ENCODE data around the gene NPAS3.

NPAS3 gene

GRCh38 chr14:33271216-33271615 is 332.5 kb downstream of the NPAS3 start:
- no peak for DNase-seq

- no peak for DNase-seq
Measured at GRCh38 chr14:33271891-33272290, 333.2 kb downstream of the NPAS3 start.

GRCh38 chr14:33273978-33274377 is 335.3 kb downstream of the NPAS3 start:
- peak in 1 of 3 experiments; percentile 26 for DNase-seq

GRCh38 chr14:33275879-33276278 is 337.2 kb downstream of the NPAS3 start:
- no peak for DNase-seq

GRCh38 chr14:33279865-33280264 is 341.2 kb downstream of the NPAS3 start:
- no peak for DNase-seq

DNA sequence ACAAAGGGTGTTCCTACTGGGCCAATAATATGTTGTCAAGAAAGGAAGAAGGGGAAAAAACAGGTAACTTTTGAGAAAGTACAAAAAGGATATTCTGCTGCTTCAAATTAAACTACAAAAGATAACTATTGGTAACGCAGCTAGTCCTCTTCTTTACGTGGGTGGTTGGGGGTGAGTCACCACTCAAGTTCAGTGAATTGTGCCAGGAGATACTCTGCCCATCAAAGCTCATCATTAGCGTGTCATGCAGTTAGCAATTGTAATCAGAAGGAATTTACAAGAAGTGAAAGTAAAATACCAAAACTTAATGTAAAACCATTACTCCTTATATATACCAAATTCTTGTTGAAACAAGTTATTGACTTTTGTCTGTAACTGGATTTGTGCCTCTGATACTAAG is 342.0 kb downstream of the NPAS3 start:
- DNase-seq, result no peak

DNA sequence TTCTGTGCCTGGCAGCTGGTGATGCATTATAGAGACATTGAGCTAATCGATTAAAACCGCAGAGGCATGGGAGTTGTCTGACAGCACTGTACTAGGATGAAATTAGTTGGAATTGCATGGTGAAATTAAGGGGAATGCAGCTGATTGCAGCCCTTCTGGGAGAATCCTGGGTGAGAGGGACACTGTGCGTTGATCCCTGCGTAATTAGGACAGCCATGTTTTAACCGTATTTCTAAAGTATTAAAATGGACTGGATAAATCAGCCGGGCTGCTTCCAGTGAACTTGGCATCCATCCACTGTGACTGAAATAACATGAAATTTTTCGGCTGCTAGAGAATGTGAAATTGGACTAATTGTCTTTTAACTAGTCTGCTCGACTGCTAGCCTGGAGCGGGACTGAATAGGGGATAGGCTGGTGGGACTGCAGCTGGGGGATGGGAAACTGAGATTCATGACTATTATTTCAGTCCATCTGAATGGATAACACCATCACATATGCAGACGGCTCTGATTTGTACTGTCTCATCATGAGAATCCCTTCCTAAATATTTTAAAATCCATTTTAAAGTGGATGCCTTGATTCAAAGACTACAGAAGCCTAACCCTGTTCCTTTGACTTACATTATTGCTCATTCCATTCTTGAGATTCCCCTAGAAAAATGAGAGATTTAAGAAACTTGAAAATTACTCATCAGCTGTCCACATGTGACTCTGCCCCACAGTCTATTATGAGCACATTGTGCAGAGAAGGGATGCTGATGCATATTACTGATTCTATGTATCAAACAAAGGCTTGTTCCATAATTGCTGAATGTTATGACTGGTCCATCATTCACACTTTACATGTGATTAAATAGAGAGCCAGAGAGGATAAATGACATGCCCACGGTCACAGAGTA is 343.9 kb downstream of the NPAS3 start:
- no peak for DNase-seq

GRCh38 chr14:33285902-33286700 is 347.4 kb downstream of the NPAS3 start:
- no peak for DNase-seq

DNA sequence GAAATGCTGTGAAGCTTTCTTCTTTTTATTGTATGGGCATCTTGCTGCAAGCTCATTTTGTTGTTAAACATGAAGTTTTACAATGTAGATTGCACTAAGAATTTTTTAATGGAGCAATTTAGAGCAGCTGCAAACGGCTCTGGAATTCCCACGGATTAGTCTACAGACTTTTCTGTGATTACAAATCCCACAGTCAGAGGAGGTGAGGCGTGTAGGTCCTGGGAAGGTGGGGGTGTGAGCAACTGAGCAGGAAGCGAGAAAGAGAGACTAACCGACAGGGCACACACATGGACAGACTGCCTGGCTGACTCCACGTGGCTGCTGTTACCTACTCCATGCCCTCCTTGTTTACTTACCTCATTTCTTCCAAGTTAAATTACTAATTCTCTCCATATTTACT is 348.5 kb downstream of the NPAS3 start:
- DNase-seq, result no peak

GRCh38 chr14:33290641-33291040 is 352.0 kb downstream of the NPAS3 start:
- DNase-seq, result no peak

- DNase-seq, result no peak
Measured at GRCh38 chr14:33291529-33292104, 352.9 kb downstream of the NPAS3 start.

DNA sequence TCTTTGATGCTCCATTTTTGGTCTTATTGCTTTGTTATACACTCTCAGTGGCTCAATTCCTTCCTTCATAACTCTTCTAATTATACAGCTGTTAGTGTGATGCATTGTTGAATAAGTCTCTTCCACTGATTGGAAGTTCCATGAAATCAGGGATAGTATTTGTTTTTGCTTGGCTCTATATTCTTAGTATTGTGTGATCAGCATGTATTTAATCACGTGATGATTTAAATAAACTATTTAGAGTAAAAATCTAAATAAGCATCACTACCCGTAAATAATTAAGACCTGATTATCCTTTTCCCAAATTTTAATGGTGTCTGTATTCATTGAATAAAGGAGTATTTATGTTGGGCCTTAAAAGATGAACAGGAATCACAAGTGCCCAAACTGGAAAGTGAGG is 355.7 kb downstream of the NPAS3 start:
- DNase-seq, result no peak

DNA sequence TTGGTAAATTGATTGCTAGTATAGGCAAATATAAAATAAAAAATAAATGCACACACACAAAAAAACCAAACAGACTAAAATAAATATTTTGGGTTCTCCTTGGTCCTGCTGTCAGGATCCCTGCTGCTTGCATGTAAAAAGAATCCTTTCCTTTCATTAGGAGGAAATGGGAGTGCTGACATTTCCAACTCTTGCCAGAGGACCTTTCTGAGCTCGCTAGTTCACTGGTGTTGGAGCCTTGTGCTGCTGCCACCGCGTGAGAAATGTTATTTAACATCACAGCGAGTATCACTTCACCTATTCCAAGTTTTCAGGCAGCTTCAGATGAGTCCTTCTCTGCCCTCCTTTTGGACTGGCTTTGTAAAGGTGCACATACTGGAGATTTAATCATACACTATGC is 358.9 kb downstream of the NPAS3 start:
- DNase-seq, result no peak

GRCh38 chr14:33307691-33308251 is 369.1 kb downstream of the NPAS3 start:
- DNase-seq, result peak in 2 of 3 experiments; percentile 44 to 84

DNA sequence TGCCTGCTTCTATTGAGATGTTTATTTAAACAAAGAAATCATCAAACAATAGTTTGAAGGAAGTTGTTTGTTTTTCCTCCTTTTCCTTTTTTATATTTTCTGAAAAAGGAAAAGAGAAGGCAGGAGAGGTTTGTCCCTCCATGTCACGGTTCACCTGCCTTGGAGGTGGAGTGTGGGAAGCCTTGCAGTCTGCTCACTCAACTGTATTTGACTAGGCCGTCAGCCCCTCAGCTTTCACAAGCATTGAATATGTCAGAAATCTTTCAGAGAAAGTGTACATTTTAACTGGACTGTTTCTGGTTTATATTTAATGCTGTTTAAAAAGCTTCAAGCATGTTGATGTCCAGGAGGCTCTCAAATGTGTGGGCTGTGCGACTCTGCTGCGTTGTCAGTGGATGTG is 370.4 kb downstream of the NPAS3 start:
- DNase-seq, result no peak

GRCh38 chr14:33315217-33315616 is 376.5 kb downstream of the NPAS3 start:
- DNase-seq, result no peak

GRCh38 chr14:33315721-33316120 is 377.0 kb downstream of the NPAS3 start:
- DNase-seq, result no peak

DNA sequence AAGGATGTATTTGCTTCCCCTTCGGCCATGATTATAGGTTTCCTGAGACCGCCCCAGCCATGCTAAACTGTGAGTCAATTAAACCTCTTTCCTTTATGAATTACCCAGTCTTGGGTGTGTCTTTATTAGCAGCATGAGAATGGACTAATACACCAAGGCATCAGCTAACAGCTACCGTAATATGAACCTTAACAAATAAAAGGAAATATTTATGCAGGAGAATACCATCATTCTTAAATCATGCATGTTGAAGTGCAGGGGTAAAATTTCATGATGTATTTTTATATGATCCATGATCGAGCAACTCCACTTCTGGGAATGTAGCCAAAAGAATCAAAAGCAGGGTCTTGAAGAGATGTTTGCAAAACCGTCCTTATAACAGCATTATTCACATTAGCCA is 379.0 kb downstream of the NPAS3 start:
- no peak for DNase-seq

DNA sequence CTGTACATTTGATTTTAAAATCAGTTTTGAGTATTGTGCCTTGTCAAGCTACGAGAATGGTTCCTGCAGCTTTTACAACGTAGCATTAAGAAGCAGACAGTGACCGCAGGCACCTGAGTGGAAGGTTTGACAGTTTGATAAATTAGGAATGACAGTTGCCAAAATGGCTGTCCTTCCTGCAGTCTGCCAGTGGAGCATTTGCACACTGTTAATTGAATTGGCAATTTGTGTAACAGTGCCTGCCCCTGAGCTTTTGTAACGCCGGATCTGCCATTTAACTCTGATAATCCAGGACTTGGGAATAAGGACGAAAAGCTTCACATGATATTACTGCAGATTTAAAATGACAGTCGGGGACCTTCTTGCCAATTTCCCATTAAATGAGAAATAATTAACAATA is 385.3 kb downstream of the NPAS3 start:
- peak in 2 of 3 experiments; percentile 47 to 51 for DNase-seq

- no peak for DNase-seq
Measured at GRCh38 chr14:33331176-33331949, 392.7 kb downstream of the NPAS3 start.

DNA sequence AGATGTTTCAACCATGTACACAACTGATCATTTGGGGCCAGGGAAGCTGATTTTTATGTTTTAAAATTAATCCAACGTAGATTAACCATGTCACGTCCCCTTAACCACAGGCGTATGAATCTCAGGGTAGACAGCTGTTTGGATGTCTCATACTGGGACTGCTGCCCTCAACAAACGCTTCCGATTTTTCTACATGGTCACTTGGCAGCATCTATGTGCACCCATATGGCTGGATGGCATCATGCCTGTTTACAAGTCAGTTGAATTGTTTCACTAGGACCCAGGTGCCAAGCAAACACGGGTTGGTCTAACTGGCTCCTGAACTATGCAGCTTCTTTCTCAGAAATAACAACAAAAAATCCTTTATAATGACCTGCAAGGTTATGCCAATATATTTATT is 393.8 kb downstream of the NPAS3 start:
- DNase-seq, result no peak

GRCh38 chr14:33335366-33335765 is 396.7 kb downstream of the NPAS3 start:
- no peak for DNase-seq
